NCI-H2171 treated with DMSO at 0.1 percent for 48 hours (cell line): ENCODE measurements around the gene SPDYE2.
"Not testable (repeated sequence)": the region's sequence is repeated elsewhere in the genome, so short reads cannot be mapped to it uniquely, and the experiment has no call there.

Source experiments
- DNase-seq: peaks from one replicate; lab custom pipeline; 2025; lab: John Stamatoyannopoulos, UW

SPDYE2 gene

DNA sequence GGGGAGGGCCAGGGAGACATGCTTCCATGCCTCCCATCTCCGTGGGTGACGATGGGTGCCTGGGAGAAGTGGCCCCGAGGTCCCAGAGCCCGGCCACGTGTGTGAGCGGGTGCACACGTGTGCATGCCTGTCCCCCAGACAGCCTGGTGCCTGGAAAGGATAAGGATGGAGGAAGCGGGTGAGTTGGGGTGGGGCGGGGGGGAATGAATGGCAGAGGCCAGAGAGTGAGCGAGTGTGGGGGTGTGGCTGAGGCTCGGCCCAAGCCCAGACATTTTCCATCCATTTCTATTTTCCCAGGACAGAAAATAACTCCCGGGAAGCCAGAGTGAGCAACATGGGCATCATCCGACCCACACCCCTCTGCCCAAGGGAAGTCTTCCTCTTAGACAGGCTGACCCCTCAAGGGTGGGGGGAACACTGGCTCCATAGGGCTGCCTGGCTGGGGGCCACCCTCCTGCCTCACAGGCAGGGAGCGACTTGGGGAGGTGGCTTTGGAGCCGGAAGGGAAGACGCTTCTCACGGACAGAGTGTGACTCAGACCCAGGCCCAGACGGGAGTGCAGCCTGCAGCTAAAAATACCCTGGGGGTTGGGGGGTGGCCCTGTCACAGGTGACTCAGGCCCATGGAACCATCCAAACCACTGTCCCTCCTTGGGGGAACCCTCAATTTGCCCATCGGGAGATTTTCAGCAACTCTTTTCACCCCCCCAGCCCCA is 53.6 kb downstream of the SPDYE2 start:
- not testable (repeated sequence) for DNase-seq

DNA sequence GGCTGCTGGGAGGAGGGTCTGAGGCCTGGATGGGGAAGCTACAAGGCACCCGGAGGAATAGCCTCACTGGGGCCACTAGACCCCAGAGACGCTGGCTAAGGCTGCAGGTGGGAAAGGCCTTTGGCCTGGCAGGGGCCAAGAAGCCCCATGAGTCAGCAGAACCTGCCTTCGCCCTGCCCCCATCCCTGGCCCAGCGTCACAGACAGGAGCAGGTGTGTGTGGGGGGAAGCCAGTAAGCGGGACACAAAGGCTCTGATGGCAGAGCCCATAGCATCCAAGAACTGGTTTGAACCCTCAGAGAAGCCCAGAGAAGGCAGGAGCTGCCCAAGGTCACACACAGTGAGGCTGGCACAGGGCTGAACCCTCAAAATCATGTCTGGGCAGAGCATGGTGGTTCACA is 55.8 kb downstream of the SPDYE2 start:
- not testable (repeated sequence) for DNase-seq

DNA sequence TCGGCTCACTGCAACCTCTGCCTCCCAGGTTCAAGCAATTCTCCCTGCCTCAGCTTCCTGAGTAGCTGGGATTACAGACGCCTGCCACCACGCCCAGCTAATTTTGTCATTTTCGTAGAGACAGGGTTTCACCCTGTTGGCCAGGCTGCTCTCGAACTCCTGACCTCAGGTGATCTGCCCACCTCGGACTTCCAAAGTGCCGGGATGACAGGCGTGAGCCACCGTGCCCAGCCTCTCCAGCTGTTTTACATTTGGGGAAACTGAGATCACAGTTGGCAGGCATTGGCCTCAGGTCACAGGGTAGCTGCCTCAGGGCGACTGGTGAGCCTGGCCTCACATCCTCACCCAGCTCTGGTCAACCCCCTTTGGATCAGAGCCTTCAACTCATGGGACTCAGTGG is 58.7 kb downstream of the SPDYE2 start:
- not testable (repeated sequence) for DNase-seq

DNA sequence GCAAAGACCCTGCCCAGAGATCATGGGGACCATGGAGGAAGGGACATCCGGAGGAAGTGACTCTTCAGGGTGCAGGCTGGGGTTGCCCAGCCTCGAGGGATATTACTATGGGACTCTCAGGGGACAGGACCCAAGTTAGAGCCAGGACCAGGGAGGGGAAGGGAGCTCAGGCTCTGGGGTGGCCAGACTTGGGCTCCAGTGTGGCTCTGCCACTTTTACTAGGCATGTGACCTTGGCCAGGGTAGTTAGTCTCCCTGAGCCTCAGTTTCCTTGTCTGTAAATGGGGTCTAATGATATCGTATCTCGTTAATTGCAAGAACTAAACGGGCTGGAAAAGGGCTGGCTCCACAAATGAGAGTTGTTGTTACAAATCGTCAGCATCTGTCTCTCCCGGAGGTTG is 59.4 kb downstream of the SPDYE2 start:
- not testable (repeated sequence) for DNase-seq

DNA sequence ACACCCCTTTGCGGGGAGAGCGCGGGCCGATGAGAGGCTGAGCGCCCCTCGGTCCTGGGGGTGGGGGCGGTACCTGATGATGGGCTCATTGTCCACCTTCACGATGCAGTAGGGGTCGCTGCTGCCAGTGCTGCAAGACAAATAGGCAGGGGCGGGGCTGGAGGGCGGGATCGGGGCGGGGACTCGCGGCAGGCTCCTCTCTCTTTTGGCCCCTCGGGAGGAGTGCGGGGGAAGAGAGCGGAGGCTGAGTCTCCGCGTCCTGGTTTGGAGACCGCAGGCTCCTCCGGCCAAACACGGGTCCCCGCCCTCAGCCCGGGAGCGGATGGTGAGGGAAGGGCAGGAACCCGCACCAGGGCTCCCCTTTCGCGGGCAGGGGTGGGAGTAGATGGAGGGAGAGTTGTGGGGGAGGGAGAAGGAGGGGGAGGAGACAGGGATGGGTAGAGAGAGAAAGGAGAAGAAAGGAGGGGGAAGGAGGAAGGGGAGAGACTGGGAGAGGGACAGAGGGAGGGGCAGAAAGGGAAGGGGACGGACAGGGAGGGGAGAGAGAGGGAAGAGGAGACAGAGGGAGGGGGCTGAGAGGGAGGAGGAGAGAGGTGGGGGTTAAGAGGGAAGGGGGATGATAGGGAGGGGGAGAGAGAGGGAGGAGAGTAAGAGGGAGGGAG is 60.1 kb downstream of the SPDYE2 start:
- DNase-seq, result not testable (repeated sequence)

DNA sequence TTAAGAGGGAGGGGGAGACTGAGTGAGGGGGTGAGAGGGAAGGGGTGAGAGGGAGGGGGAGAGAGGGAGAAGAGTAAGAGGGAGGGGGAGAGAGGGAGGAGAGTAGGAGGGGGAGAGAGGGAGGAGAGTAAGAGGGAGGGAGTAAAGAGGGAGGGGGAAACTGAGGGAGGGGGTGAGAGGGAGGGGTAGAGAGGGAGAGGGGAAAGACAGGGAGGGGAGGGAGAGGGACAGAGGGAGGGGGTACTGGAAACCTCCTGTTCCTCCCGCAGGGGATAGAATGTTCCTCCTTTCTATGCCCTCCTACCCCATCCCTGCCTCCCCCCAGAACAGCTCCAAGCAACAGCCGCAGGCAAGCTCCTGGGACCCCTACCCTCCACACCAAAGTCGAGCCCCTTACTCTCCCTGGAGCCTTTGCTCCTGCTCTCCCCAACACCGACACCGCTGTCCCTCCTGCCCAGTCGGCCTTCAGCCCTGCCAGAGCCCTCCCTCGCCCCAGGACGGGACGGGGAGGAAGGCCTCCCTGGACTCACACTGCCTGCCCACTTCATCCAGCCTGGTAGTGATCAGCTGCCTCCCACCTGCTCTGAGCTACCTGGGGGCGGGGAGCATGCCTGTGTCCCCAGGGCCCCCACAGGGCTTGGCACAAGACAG is 60.8 kb downstream of the SPDYE2 start:
- not testable (repeated sequence) for DNase-seq
